Fibroblast of upper back skin (primary cell): Measurements from ENCODE around the gene MEGF8.

Source experiments
- DNase-seq: peaks from one replicate; pipeline ENCODE4 v3.0.0-alpha.2; 2013

The MEGF8 gene

GRCh38 chr19:42360787-42361544, 35.5 kb downstream of the MEGF8 start:
- no peak for DNase-seq

GRCh38 chr19:42361545-42361910, 36.1 kb downstream of the MEGF8 start:
- no peak for DNase-seq

GRCh38 chr19:42362342-42362741, 36.9 kb downstream of the MEGF8 start:
- no peak for DNase-seq

- no peak for DNase-seq
Observed at GRCh38 chr19:42362891-42363440, 37.5 kb downstream of the MEGF8 start.

- DNase-seq: no peak
Observed at GRCh38 chr19:42363614-42364346, 38.3 kb downstream of the MEGF8 start.

GRCh38 chr19:42366673-42367072, 41.2 kb downstream of the MEGF8 start:
- no peak for DNase-seq

- no peak for DNase-seq
Observed at GRCh38 chr19:42367929-42368328, 42.5 kb downstream of the MEGF8 start.

- DNase-seq: no peak
Observed at GRCh38 chr19:42368360-42368759, 42.9 kb downstream of the MEGF8 start.

- no peak for DNase-seq
Observed at GRCh38 chr19:42368765-42369164, 43.3 kb downstream of the MEGF8 start.

- DNase-seq: no peak
Observed at GRCh38 chr19:42369433-42370067, 44.1 kb downstream of the MEGF8 start.

- no peak for DNase-seq
Observed at GRCh38 chr19:42370068-42370520, 44.7 kb downstream of the MEGF8 start.

GRCh38 chr19:42370626-42371175, 45.3 kb downstream of the MEGF8 start:
- DNase-seq: no peak

GRCh38 chr19:42374826-42375376, 49.5 kb downstream of the MEGF8 start:
- DNase-seq: no peak

GRCh38 chr19:42375415-42376176, 50.2 kb downstream of the MEGF8 start:
- no peak for DNase-seq

GRCh38 chr19:42376177-42376555, 50.7 kb downstream of the MEGF8 start:
- no peak for DNase-seq

- no peak for DNase-seq
Observed at GRCh38 chr19:42378225-42379215, 53.1 kb downstream of the MEGF8 start.

GRCh38 chr19:42380155-42380554, 54.7 kb downstream of the MEGF8 start:
- DNase-seq: no peak

GRCh38 chr19:42386974-42387707, 61.7 kb downstream of the MEGF8 start:
- peak; percentile 43 for DNase-seq

GRCh38 chr19:42388851-42389489, 63.5 kb downstream of the MEGF8 start:
- no peak for DNase-seq

- DNase-seq: no peak
Observed at GRCh38 chr19:42389899-42390298, 64.5 kb downstream of the MEGF8 start, which contains the start of gene CNFN. TSS of gene CNFN (minus strand) at chr19:42390297. CDS start at chr19:42389037, 1,260 bp downstream.
